Upper lobe of left lung (tissue), 6 donors: ENCODE results near the gene SWI5. TPM values are rescaled to one million over a fixed set of nuclear protein-coding genes. Genes with fewer than 3 reads are reported as not detected.

Source experiments
- ATAC-seq, 2 donors: fragments of 200-7000 bp; cut with Tn5 transposase; one replicate each; pipeline ENCODE4 v1.9.1; 2022; ENCODE audit warnings: mild to moderate bottlenecking in 2 of 2, moderate library complexity in 2 of 2; ENCODE audit not compliant: low FRiP score in 2 of 2
- DNase-seq, 2 donors: peaks; one replicate each; pipeline ENCODE4 v3.0.0-alpha.2; 2019 to 2020
- H3K27ac ChIP-seq, 4 donors: fragments of 200-600 bp; sonication (generic); one replicate each; pipeline ENCODE4 v1.5.1; 2016 to 2019
- H3K27me3 ChIP-seq, 4 donors: fragments of 200-600 bp; sonication (generic); one replicate each; pipeline ENCODE4 v1.5.1; 2017 to 2019
- H3K36me3 ChIP-seq, 4 donors: fragments of 200-600 bp; sonication (generic); one replicate each; pipeline ENCODE4 v1.5.1; 2016 to 2019
- H3K4me1 ChIP-seq, 4 donors: fragments of 200-600 bp; sonication (generic); one replicate each; pipeline ENCODE4 v1.5.1; 2018 to 2019
- H3K4me3 ChIP-seq, 4 donors: fragments of 200-600 bp; sonication (generic); one replicate each; pipeline ENCODE4 v1.5.1; 2017 to 2019; ENCODE audit warnings: mild to moderate bottlenecking in 2 of 4, moderate library complexity in 1 of 4
- H3K9me3 ChIP-seq, 4 donors: fragments of 200-600 bp; sonication (generic); one replicate each; pipeline ENCODE4 v1.5.1; 2018 to 2019
- EP300 ChIP-seq, 4 donors: sonication (generic); formaldehyde crosslinking; IDR thresholded peaks; one replicate each; pipeline ENCODE4 v1.5.1; 2017; ENCODE audit warnings: antibody characterized with exemption in 4 of 4, control low read depth in 2 of 4
- POLR2A ChIP-seq, 4 donors: fragments of 450-650 bp; IDR thresholded peaks; one replicate each; pipeline ENCODE4 v1.5.1; 2016 to 2017; ENCODE audit warnings: antibody characterized with exemption in 4 of 4, mild to moderate bottlenecking in 2 of 4
- POLR2AphosphoS5 ChIP-seq, 2 donors: sonication (generic); formaldehyde crosslinking; IDR thresholded peaks; one replicate each; pipeline ENCODE4 v1.5.1; 2017; ENCODE audit warnings: antibody characterized with exemption in 2 of 2
- WGBS, 2 donors: methylation state at CpG; one replicate each; pipeline ENCODE4 v1.1.5; 2017 to 2018; 5-methylcytosine and 5-hydroxymethylcytosine counted together
- small RNA-seq, 4 donors: library from RNA; depleted of rRNA; stranded (forward); fragments of <200 nt; gene quantifications; one replicate each; pipeline ENCODE3, GENCODE V24; 2016
- total RNA-seq, 6 donors: library from RNA; depleted of rRNA in 4 of 6; stranded (reverse); fragments of >200 nt in 4 of 6; gene quantifications; one replicate each; pipeline versions ENCODE4 v1.1.0 to v1.2.1, GENCODE V29; 2016 to 2021
- TF ChIP-seq, protein P1 (sequence below), 6 experiments: fragments of 450-650 bp in 4 of 6; fragments of 200-600 bp in 2 of 6; sonication (generic) in 2 of 6; IDR thresholded peaks; one replicate each; pipeline ENCODE4 v1.5.1; 2016 to 2019; ENCODE audit warnings: antibody characterized with exemption in 6 of 6
- donor health status: DM: no; HTN: no; CAD: no; lungs with moderate emphysema.
- donor health status: DM: no; HTN: yes; CAD: no; lungs with severe emphysema.

SWI5 gene
- total RNA-seq, 6 donors from 2014 or later: 13.7 to 28.3 (median 22.8) TPM

DNA sequence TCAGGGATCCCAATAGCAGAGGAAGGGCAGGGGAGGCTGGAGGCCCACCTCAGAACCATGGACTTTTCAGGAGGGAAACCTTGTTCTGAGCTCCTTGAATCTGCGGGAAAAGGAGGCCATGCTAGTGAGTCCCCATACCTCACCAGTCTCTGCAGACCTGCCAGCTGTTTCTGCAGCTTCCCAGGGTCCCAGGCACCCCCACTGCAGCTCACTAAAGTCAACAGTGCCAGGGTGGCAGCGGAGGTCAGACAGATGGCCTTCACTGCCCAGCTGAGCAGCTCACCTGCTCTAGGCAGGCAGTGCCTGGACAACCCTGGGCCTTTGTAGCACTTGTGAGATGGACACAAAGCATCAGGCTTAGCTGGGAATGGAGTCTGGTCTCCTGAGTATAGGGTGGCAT, 59.8 kb downstream of the SWI5 start:
- H3K27ac ChIP-seq: no peak overlapping the region
- 83 to 100% methylated on average over 1 to 2 of the region's 2 CpGs for WGBS, 2 donors

DNA sequence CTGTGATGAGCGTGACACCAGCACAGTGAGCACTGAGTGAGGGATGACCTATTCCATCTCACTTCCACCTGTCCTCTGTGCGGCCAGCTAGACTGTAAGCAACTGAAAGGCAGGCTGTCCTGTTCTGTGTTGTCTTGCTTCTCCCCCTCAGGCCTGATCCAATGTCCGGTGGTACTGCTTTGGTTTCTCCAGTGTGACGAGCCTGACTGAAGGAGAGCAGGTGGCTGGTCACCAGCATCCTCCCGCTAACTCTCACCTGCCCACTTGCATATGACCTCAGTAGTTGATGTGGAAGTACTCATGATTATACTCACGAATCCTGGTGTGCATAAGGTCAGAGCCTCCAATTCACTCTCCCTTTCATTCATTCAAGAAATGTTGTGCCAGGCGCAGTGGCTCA, 61.9 kb downstream of the SWI5 start:
- DNase-seq (no peak), ATAC-seq (no peak)
- no peak for TF ChIP-seq POLR2AphosphoS5 (IDR thresholded peaks at IDR 0.05)
- TF ChIP-seq, protein P1, sequence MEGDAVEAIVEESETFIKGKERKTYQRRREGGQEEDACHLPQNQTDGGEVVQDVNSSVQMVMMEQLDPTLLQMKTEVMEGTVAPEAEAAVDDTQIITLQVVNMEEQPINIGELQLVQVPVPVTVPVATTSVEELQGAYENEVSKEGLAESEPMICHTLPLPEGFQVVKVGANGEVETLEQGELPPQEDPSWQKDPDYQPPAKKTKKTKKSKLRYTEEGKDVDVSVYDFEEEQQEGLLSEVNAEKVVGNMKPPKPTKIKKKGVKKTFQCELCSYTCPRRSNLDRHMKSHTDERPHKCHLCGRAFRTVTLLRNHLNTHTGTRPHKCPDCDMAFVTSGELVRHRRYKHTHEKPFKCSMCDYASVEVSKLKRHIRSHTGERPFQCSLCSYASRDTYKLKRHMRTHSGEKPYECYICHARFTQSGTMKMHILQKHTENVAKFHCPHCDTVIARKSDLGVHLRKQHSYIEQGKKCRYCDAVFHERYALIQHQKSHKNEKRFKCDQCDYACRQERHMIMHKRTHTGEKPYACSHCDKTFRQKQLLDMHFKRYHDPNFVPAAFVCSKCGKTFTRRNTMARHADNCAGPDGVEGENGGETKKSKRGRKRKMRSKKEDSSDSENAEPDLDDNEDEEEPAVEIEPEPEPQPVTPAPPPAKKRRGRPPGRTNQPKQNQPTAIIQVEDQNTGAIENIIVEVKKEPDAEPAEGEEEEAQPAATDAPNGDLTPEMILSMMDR (IDR thresholded peaks at IDR 0.05): no peak
- no peak for TF ChIP-seq POLR2A (IDR thresholded peaks at IDR 0.05)
- TF ChIP-seq EP300 (IDR thresholded peaks at IDR 0.05): no peak
- peaks cover 0 to 16% (median 10%) of the 10 kb centered on the region in 4 donors for H3K36me3 ChIP-seq
- WGBS, 2 donors: 92% methylated on average over 7 of the region's 7 CpGs
- H3K4me1 ChIP-seq: peaks cover 4 to 19% (median 12%) of the 10 kb centered on the region in 4 donors
- H3K4me3 ChIP-seq: no peak overlapping the region
- no peaks in the 10 kb centered on the region for H3K27me3 ChIP-seq
- H3K9me3 ChIP-seq: no peaks in the 10 kb centered on the region
- H3K27ac ChIP-seq: no peak overlapping the region

More for the DNA sequence above, 59.8 kb downstream of the SWI5 start:
- peaks cover 0 to 27% (median 15%) of the 10 kb centered on the region in 4 donors for H3K36me3 ChIP-seq
- ATAC-seq (no peak), DNase-seq (no peak)
- no peaks in the 10 kb centered on the region for H3K27me3 ChIP-seq
- TF ChIP-seq POLR2AphosphoS5 (IDR thresholded peaks at IDR 0.05) (no peak), POLR2A (IDR thresholded peaks at IDR 0.05) (no peak), EP300 (IDR thresholded peaks at IDR 0.05) (no peak)
- TF ChIP-seq, protein P1 (IDR thresholded peaks at IDR 0.05): no peak
- H3K4me1 ChIP-seq: peaks cover under 1 to 9% (median 4%) of the 10 kb centered on the region in 4 donors
- no peaks in the 10 kb centered on the region for H3K9me3 ChIP-seq
- H3K4me3 ChIP-seq: no peak overlapping the region

Small RNA genes lying within 50 kb of the gene (small RNA-seq; reads per million reads assigned to genes)
- gene MIR199B: 15.1 to 71.9 (median 20.0) reads per million in 4 donors
- 0 reads per million in 4 donors for gene MIR3154

Other genes starting within 250 kb of the SWI5 start
- gene NAIF1, start 209.0 kb upstream of the SWI5 start, total RNA-seq: 10 to 100 TPM in 5 of 6 donors, 1 to 10 TPM in 1; 8.0 to 37.7 (median 13.0) TPM
- 10 to 100 TPM; 23.6 to 40.2 (median 33.7) TPM for gene SLC25A25, start 208.0 kb upstream of the SWI5 start, total RNA-seq
- gene PTGES2, start 148.5 kb upstream of the SWI5 start, total RNA-seq: 100 to 1,000 TPM in 1 of 6 donors, 10 to 100 TPM in 5; 45.9 to 116 (median 61.1) TPM
- gene LCN2, start 126.8 kb upstream of the SWI5 start, total RNA-seq: 100 to 1,000 TPM in 2 of 6 donors, 10 to 100 TPM in 3, 1 to 10 TPM in 1; 9.0 to 193 (median 38.2) TPM
- gene BBLN, start 116.0 kb upstream of the SWI5 start, total RNA-seq: 100 to 1,000 TPM in 3 of 6 donors, 10 to 100 TPM in 3; 62.4 to 204 (median 102) TPM
- 100 to 1,000 TPM in 3 of 6 donors, 10 to 100 TPM in 3; 53.4 to 136 (median 95.5) TPM for gene CIZ1, start 84.7 kb upstream of the SWI5 start, total RNA-seq
- gene DNM1, start 72.9 kb upstream of the SWI5 start, total RNA-seq: 10 to 100 TPM in 2 of 6 donors, 1 to 10 TPM in 4; 1.4 to 17.8 (median 7.9) TPM
- gene GOLGA2, start 269 bp upstream of the SWI5 start, total RNA-seq: 100 to 1,000 TPM in 2 of 6 donors, 10 to 100 TPM in 4; 78.4 to 138 (median 93.8) TPM
- 10 to 100 TPM in 3 of 6 donors, 1 to 10 TPM in 3; 6.9 to 24.1 (median 9.7) TPM for gene TRUB2, start 46.2 kb downstream of the SWI5 start, total RNA-seq
- gene COQ4, start 46.6 kb downstream of the SWI5 start, total RNA-seq: 10 to 100 TPM; 36.1 to 83.8 (median 55.2) TPM
- 10 to 100 TPM; 17.8 to 30.1 (median 19.5) TPM for gene SLC27A4, start 64.3 kb downstream of the SWI5 start, total RNA-seq
- gene URM1, start 95.1 kb downstream of the SWI5 start, total RNA-seq: 10 to 100 TPM; 11.1 to 57.9 (median 28.7) TPM
- 10 to 100 TPM in 5 of 6 donors, 1 to 10 TPM in 1; 9.2 to 47.1 (median 15.4) TPM for gene CERCAM, start 144.6 kb downstream of the SWI5 start, total RNA-seq
- 10 to 100 TPM; 12.2 to 50.3 (median 22.5) TPM for gene ODF2, start 179.7 kb downstream of the SWI5 start, total RNA-seq
- 10 to 100 TPM; 19.0 to 36.7 (median 24.5) TPM for gene GLE1, start 228.4 kb downstream of the SWI5 start, total RNA-seq